HCT116 (cell line): Measurements from ENCODE around the gene PRICKLE1. TPM values are rescaled to one million over a fixed set of nuclear protein-coding genes. Genes with fewer than 3 reads are reported as not detected.

Source experiments
- ATAC-seq: fragments of 200-7000 bp; cut with Tn5 transposase; 2 replicates; pipeline ENCODE4 v1.9.1; 2020; ENCODE audit warnings: mild to moderate bottlenecking, moderate library complexity
- BruUV-seq: library from RNA; stranded (reverse); fragments of 400-500 nt; replicated peaks from 2 replicates; lab custom pipeline; 2021; lab: Mats Ljungman, UMichigan
- CTCF ChIA-PET: fragments of 300-600 bp; sonication (Branson Sonifier 250); formaldehyde crosslinking; loops from one replicate; lab custom pipeline; 2021; ENCODE audit warnings: antibody characterized with exemption; lab: Charles Lee
- POLR2A ChIA-PET: fragments of 300-600, 350-600 bp; sonication (Branson Sonifier 250); formaldehyde crosslinking; loops from one replicate; lab custom pipeline; 2021; ENCODE audit warnings: antibody characterized with exemption; lab: Charles Lee
- RAD21 ChIA-PET, 2 experiments: fragments of 300-600 bp; sonication (Branson Sonifier 250); formaldehyde crosslinking; loops; one replicate each; lab custom pipeline; 2023; ENCODE audit warnings: low total read pairs in 2 of 2; ENCODE audit not compliant: uncharacterized antibody in 2 of 2, unreplicated experiment in 2 of 2, low non-redundant PET in 1 of 2; lab: Charles Lee
- DNase-seq: peaks from one replicate; pipeline ENCODE4 v3.0.0-alpha.2; 2010; ENCODE audit warnings: low read depth, low spot score
- H2AFZ ChIP-seq: fragments of 200-600 bp; shearing (Covaris generic), sonication (generic); 2 replicates; pipeline ENCODE4 v1.6.1; 2017; ENCODE audit warnings: low read depth, mixed run types, mixed read lengths, antibody characterized with exemption, low read length; ENCODE audit not compliant: poor library complexity, severe bottlenecking
- H3K27ac ChIP-seq: 2 replicates; pipeline ENCODE4 v1.5.1; 2012; ENCODE audit warnings: low read depth, low read length
- H3K27me3 ChIP-seq: fragments of 200-600 bp; sonication (generic); 2 replicates; pipeline ENCODE4 v1.6.1; 2016; ENCODE audit warnings: mixed run types, low read length, mixed read lengths; ENCODE audit not compliant: insufficient read depth
- H3K36me3 ChIP-seq, 2 experiments: fragments of 200-500 bp in 1 of 2; fragments of 200-600 bp in 1 of 2; sonication (Bioruptor generic) in 1 of 2; sonication (generic) in 1 of 2; 2 replicates each; pipeline versions ENCODE4 v1.5.1 to v1.6.1; 2014 to 2016; ENCODE audit warnings: low read length in 2 of 2, inconsistent platforms in 1 of 2, mixed read lengths in 1 of 2, mixed run types in 1 of 2; ENCODE audit not compliant: insufficient read depth in 2 of 2, control insufficient read depth in 1 of 2
- H3K4me1 ChIP-seq, 2 experiments: fragments of 200-600 bp in 1 of 2; sonication (generic) in 1 of 2; 2 replicates each; pipeline versions ENCODE4 v1.5.1 to v1.6.1; 2012 to 2017; ENCODE audit warnings: low read length in 2 of 2, inconsistent platforms in 1 of 2, mild to moderate bottlenecking in 1 of 2, mixed read lengths in 1 of 2, mixed run types in 1 of 2, moderate library complexity in 1 of 2; ENCODE audit not compliant: insufficient read depth in 2 of 2, control insufficient read depth in 1 of 2
- H3K4me2 ChIP-seq: fragments of 200-600 bp; sonication (generic); 2 replicates; pipeline ENCODE4 v1.6.1; 2017; ENCODE audit warnings: mixed run types, low read length, mixed read lengths
- H3K4me3 ChIP-seq, 2 experiments: fragments of 200-600 bp in 1 of 2; sonication (generic) in 1 of 2; replicated peaks in 1 of 2; 2 replicates each; pipeline ENCODE4 v1.5.1; 2011 to 2016; ENCODE audit warnings: low read length in 2 of 2, control low read depth in 1 of 2, low read depth in 1 of 2, mild to moderate bottlenecking in 1 of 2, mixed read lengths in 1 of 2, mixed run types in 1 of 2
- H3K79me2 ChIP-seq: fragments of 200-600 bp; sonication (generic); 2 replicates; pipeline ENCODE4 v1.6.1; 2017; ENCODE audit warnings: mild to moderate bottlenecking, mixed run types, low read length, moderate library complexity, mixed read lengths; ENCODE audit not compliant: insufficient read depth
- H3K9ac ChIP-seq: fragments of 200-600 bp; sonication (generic); 2 replicates; pipeline ENCODE4 v1.6.1; 2016; ENCODE audit warnings: low read length, mixed read lengths
- H3K9me2 ChIP-seq: fragments of 200-600 bp; sonication (generic), shearing (Covaris generic); 2 replicates; pipeline ENCODE4 v1.6.1; 2017; ENCODE audit warnings: mixed run types, mild to moderate bottlenecking, moderate library complexity; ENCODE audit not compliant: insufficient read depth
- H3K9me3 ChIP-seq, 2 experiments: fragments of 200-500 bp in 1 of 2; fragments of 200-600 bp in 1 of 2; sonication (Bioruptor generic) in 1 of 2; sonication (generic) in 1 of 2; 2 replicates each; pipeline ENCODE4 v1.6.1; 2014 to 2017; ENCODE audit warnings: low read length in 2 of 2, mixed read lengths in 2 of 2, inconsistent platforms in 1 of 2, low read depth in 1 of 2, mild to moderate bottlenecking in 1 of 2, mixed run types in 1 of 2, moderate library complexity in 1 of 2; ENCODE audit not compliant: control insufficient read depth in 1 of 2, insufficient read depth in 1 of 2
- H4K20me1 ChIP-seq: fragments of 200-600 bp; sonication (generic), shearing (Covaris generic); 2 replicates; pipeline ENCODE4 v1.6.1; 2017; ENCODE audit warnings: mixed run types, mild to moderate bottlenecking, moderate library complexity; ENCODE audit not compliant: insufficient read depth
- ATF3 ChIP-seq: IDR thresholded peaks from 2 replicates; pipeline ENCODE4 v1.6.1; 2012
- CBX3 ChIP-seq: IDR thresholded peaks from 2 replicates; pipeline ENCODE4 v1.6.1; 2012; ENCODE audit warnings: low read depth
- CTCF ChIP-seq, 3 experiments: fragments of 200-600 bp in 1 of 3; sonication (generic) in 1 of 3; IDR thresholded peaks in 2 of 3; conservative IDR thresholded peaks in 1 of 3; 2 replicates each; pipeline ENCODE4 v1.5.1; 2012 to 2017; ENCODE audit warnings: low read depth in 2 of 3, low read length in 2 of 3, antibody characterized with exemption in 1 of 3, borderline replicate concordance in 1 of 3, control low read depth in 1 of 3, mild to moderate bottlenecking in 1 of 3, mixed read lengths in 1 of 3, mixed run types in 1 of 3, moderate library complexity in 1 of 3; ENCODE audit not compliant: insufficient read depth in 1 of 3
- EGR1 ChIP-seq: IDR thresholded peaks from 2 replicates; pipeline ENCODE4 v1.6.1; 2012; ENCODE audit warnings: low read depth
- EZH2 ChIP-seq: fragments of 200-600 bp; sonication (generic); IDR thresholded peaks from 2 replicates; pipeline ENCODE4 v1.6.1; 2017; ENCODE audit warnings: antibody characterized with exemption, mixed run types
- EZH2phosphoT487 ChIP-seq: fragments of 200-600 bp; IDR thresholded peaks from 2 replicates; pipeline ENCODE4 v1.6.1; 2018; ENCODE audit warnings: antibody characterized with exemption, borderline replicate concordance
- FOSL1 ChIP-seq: IDR thresholded peaks from 2 replicates; pipeline ENCODE4 v1.6.1; 2012; ENCODE audit warnings: low read depth
- JUND ChIP-seq: IDR thresholded peaks from 2 replicates; pipeline ENCODE4 v1.6.1; 2012
- MAX ChIP-seq: IDR thresholded peaks from 2 replicates; pipeline ENCODE4 v1.6.1; 2012
- POLR2A ChIP-seq: IDR thresholded peaks from 2 replicates; pipeline ENCODE4 v1.7.0; 2011; ENCODE audit warnings: borderline replicate concordance; ENCODE audit not compliant: insufficient read depth, insufficient read length; ENCODE audit errors: extremely low read depth
- POLR2AphosphoS5 ChIP-seq: IDR thresholded peaks from 2 replicates; pipeline ENCODE4 v1.6.1; 2011; ENCODE audit warnings: mild to moderate bottlenecking, low read depth, low read length, moderate library complexity
- RAD21 ChIP-seq: IDR thresholded peaks from 2 replicates; pipeline ENCODE4 v1.6.1; 2012; ENCODE audit warnings: low read depth, mild to moderate bottlenecking
- REST ChIP-seq: IDR thresholded peaks from 2 replicates; pipeline ENCODE4 v1.6.1; 2012; ENCODE audit warnings: low read depth
- SP1 ChIP-seq: IDR thresholded peaks from 2 replicates; pipeline ENCODE4 v1.6.1; 2012; ENCODE audit warnings: low read depth
- SRF ChIP-seq: IDR thresholded peaks from 2 replicates; pipeline ENCODE4 v1.6.1; 2012; ENCODE audit warnings: low read depth
- TCF7L2 ChIP-seq: IDR thresholded peaks from 2 replicates; pipeline ENCODE4 v1.7.0; 2011; ENCODE audit warnings: borderline replicate concordance, inconsistent platforms; ENCODE audit not compliant: insufficient read depth, insufficient read length; ENCODE audit errors: extremely low read depth
- YY1 ChIP-seq: IDR thresholded peaks from 2 replicates; pipeline ENCODE4 v1.6.1; 2011; ENCODE audit warnings: low read length, low read depth, moderate library complexity, mild to moderate bottlenecking; ENCODE audit not compliant: insufficient replicate concordance; ENCODE audit errors: extremely low read depth
- ZBTB33 ChIP-seq: IDR thresholded peaks from 2 replicates; pipeline ENCODE4 v1.6.1; 2011; ENCODE audit warnings: mild to moderate bottlenecking, low read length, moderate library complexity; ENCODE audit not compliant: insufficient replicate concordance; ENCODE audit errors: extremely low read depth
- ZFX ChIP-seq: fragments of 450-650 bp; IDR thresholded peaks from 2 replicates; pipeline ENCODE4 v1.6.1; 2017
- intact Hi-C: fragments of 100-400 bp; cut with micrococcal nuclease; formaldehyde crosslinking; loops from 2 replicates; pipeline ENCODE4 v1.10.0; 2022
- total RNA-seq: library from RNA; stranded (reverse); gene quantifications from one replicate; pipeline ENCODE4 v1.2.1, GENCODE V29; 2021; ENCODE audit not compliant: unreplicated experiment

PRICKLE1 gene
- total RNA-seq, 1 experiment from 2014 or later = 1.3 TPM

GRCh38 chr12:42508913-42509460, 80.6 kb downstream of the PRICKLE1 start:
- RAD21 ChIA-PET = no interaction called here
- CTCF ChIA-PET = no interaction called here
- no peak overlapping the region for H3K4me2 ChIP-seq
- POLR2A ChIA-PET = no interaction called here
- no peaks in the 10 kb centered on the region for H3K9me3 ChIP-seq
- ATAC-seq (no peak), DNase-seq (no peak)
- H2AFZ ChIP-seq = no peak overlapping the region
- H3K79me2 ChIP-seq = no peaks in the 10 kb centered on the region
- no peak overlapping the region for H3K9ac ChIP-seq
- no peaks in the 10 kb centered on the region for H3K36me3 ChIP-seq
- intact Hi-C loops = no loop called here
- no peak overlapping the region for H3K27ac ChIP-seq
- no peaks in the 10 kb centered on the region for H3K4me1 ChIP-seq
- TF ChIP-seq EZH2phosphoT487 (no peak), EZH2 (no peak), SP1 (no peak), TCF7L2 (no peak), SRF (no peak), REST (no peak), FOSL1 (no peak), YY1 (no peak), CTCF (IDR thresholded peaks at IDR 0.05 in 2 of 3, conservative IDR thresholded peaks at IDR 0.05 in 1 of 3; ENCODE audit: borderline replicate concordance in 1 of 3, insufficient read depth in 1 of 3, low read depth in 2 of 3, low read length in 2 of 3) (no peak), ZBTB33 (no peak), MAX (no peak), ZFX (no peak), ATF3 (no peak), POLR2AphosphoS5 (no peak), EGR1 (no peak), CBX3 (no peak), POLR2A (no peak), JUND (no peak), RAD21 (no peak)
- no peaks in the 10 kb centered on the region for H3K9me2 ChIP-seq
- no peaks in the 10 kb centered on the region for H3K27me3 ChIP-seq
- no peaks in the 10 kb centered on the region for H4K20me1 ChIP-seq
- no peak overlapping the region for H3K4me3 ChIP-seq
- no TSS peak for BruUV-seq
